HG03095 (cell line): ENCODE results near the gene RXRA.

Experiments used
- ATAC-seq: cut with Tn5 transposase; IDR thresholded peaks from one replicate; pipeline ENCODE4 v1.9.1; 2021; ENCODE audit warnings: moderate library complexity; ENCODE audit not compliant: unreplicated experiment

RXRA gene

GRCh38 chr9:134335486-134336220, 9.4 kb downstream of the RXRA start:
- no peak for ATAC-seq

DNA sequence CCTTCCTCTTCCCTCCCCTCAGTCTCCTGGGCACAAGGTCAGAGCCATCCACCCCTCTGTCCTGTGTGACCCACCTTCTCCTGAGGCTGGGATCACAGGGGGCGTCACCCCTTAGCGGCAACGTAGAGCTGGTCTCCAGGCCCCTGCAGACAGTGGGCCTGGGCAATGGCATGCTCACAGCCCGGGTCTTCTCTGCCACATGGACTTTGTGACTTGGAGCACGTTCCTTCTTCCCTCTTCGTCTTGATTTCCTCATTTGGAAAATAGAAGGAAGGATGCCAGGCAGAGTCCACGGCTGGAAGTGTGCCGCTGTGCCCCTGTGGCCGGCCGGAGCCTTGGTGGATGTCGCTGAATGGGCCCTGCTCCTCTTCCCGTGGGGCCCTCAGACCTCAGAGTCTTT, 10.0 kb downstream of the RXRA start:
- ATAC-seq, result no peak

- no peak for ATAC-seq
These were observed 10.7 kb downstream of the RXRA start for GRCh38 chr9:134336924-134337323.

DNA sequence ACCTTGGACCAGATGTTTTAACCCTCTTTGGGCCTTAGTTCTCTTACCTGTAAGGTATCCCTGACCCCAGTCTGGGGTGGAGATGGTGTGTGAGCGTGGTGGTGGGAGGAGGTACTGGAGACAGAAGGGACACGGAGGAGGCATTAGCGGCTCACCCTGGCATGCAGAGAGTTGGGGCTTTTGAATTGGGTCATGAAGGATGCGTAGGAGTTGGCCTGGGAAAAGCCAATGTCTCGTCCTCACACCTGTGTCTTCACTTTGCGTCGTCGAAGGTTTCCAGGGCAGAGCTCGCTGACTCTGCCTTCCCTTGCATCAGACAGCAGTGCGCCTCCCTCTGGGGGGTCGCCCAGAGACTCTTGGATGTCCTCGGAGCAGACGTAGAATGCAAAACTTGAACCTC, 11.2 kb downstream of the RXRA start:
- no peak for ATAC-seq

DNA sequence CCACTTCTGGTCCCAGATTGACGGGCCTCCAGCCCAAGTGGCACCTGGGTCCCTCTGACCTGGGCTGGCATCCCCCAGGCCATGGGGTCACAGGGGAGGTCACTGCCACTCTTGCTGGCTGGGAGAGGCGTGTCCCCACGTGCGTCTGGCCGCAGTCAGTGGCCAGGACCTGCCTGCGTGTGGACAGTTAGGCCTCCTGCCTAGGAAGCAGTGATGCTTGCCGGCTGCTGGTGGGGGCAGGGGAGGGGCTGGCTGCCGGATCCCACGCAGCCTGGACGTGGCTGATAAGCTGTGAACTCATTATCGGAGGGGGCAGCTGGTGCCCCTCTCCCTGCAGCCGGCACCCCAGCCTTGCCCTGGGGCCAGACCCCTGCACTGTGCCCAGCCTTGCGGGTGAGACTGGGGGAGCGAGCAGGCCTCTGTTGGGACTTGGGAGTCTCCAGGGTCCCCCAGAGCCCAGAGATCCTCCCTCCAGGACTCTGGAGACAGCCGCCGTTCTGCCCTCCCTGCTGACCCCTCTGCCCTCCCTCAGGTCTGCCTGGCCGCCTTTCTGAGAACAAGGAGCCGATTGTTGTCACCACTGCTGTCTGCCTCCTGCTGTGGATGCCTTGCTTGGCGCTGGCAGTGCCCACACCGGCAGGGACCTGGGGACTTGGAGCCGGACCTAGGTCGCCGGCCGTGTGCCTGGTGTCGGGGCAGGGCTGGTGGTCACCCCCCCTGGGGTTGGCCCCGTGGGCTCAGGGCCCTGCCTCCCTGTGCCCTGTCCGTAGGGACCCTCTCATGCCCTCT, 12.3 kb downstream of the RXRA start:
- no peak for ATAC-seq

GRCh38 chr9:134339183-134339806, 13.0 kb downstream of the RXRA start:
- no peak for ATAC-seq

DNA sequence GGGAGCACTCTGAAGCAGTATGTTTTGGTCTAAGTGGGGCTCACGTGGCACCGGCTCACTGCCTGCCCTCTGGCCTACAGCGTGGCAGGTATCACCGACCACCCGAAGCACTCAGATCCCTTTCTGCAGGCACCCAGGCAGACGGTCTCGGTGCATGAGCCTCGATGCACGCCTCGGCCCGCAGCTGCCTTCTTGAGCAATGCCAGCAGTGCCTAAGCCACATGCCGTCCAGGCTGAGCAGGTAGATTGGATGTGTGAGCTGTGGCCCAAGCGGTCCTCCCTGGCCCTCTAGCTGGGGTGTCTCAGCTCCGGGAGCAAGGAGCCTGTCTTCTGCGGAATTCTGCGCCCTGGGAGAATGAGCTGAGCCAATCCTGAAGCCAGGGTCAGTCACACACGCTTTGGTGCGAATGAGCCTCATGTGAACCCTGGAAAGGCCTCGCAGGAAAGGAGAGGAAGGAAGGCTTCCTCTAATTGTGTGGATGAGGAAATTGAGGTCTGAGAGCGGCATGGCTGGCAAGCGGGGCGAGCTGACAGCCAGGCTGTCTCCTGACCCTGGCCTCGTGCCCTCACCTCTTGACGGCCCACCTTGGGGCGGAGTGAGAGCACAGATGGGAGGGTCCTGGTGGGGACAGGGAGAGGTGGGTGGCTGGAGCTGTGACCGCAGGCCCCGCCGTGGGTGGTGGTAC, 14.4 kb downstream of the RXRA start:
- ATAC-seq, result no peak

GRCh38 chr9:134341306-134341705, 15.1 kb downstream of the RXRA start:
- ATAC-seq, result no peak

DNA sequence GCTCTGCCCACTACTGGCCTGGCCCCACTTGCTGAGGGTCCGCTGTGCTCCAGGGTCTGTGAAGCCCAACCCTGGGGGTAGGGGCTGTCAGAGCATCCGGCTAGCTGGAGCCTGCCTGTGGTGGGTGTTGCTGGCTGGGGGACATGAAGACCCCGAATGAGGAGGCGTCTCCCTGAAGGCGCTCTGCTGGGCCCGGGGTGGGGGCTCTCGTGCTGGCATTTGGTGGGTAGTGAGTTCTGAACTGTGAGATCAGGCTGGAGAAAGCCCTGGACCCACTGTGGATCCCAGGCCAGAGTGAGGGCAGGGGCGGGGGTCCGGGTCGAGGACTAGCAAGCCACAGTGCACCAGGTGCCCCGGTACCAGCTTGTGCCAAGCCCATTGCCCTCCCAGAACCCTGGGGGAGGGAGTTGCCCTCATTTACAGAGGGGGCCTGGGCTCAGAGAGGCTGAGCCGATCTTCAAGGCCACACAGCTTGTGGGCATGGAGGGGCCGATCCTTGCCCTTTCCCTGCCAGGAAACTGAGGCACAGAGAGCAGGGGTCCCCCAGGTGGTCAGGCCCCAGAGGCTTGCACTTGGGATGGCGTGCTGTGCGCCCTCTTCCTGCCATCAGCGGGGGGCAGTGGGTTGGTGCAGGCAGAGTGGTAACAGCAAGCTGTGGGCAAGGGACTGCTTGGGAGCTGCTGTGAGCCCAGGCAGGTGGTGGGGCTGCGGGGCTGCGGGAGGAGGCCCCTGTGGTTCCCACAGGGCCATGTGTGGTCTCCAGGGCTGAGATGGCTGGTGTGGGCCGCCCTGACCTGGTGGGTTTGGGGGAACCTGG, 15.9 kb downstream of the RXRA start:
- ATAC-seq, result no peak

DNA sequence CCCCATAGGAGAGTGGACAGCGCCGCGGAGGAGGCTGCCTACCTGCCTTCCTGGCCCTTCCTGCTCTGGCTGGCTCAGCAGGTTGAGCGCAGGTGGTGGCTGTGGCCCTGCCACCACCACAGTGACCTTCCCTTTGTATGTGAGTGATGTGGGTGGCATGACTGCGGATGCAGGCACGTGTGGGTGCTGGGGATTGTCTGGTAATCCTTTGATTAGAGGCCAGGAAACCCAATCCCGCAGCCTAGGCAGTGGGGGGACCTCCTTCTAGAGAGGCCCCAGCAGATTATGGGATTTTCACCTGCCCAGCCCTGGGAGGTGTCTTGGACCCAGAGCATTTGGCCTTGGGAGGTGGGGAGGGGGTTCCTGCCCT, 16.5 kb downstream of the RXRA start:
- no peak for ATAC-seq

DNA sequence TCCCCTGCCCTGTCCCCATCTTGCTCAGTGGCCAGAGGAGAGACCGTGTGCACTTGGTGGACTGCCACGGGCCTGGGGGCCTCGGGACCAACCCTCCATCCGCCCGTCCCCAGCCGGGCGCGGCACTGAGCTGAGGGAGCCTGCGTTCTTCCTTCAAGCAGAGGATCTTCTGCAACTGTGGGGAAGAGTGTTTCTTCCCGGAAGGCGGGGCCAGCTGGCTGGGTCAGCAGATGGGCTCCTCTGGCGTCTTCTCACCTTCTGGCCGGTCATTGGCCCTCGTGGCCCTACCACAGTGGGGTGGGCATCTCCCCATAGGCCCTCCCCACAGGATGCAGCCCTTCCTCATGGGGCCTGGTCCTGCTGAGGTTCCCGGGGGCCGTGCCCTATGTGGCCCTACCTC, 17.4 kb downstream of the RXRA start:
- ATAC-seq, result no peak

DNA sequence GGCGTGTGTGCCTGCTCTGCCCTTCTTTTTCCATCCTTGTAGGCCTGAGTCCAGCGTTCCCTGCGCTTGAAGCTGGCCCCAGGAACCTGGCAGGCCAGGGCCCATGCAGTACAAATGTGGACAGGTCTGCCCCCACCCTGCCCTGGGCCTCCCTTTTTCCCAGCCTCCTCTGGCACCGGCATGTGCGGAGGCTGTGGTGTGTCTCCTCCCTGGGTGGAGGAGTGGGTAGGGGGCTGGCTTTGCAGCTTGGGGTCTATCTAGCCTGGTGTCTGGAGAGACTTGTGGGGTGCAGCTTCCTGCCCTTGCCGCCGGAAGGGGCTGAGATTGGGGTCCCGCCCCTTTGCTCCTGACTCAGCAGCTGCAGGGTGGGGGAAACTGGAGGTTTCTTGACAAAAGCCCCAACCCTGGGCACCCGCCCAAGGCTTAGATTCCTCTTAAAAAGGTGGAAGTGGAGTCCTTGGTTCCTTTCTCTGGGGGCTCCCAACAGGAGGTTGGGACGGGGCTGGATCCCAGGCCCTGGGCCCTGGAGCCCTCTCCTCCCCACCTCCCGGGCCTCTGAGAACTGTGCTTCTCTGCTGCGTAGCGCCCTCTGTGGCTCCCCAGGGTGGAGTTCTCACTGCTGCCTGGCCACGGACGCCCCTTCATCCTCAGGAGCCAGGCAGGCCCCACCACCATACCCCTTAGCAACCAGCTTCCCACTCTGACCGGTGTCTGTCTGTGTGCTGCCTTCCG, 18.0 kb downstream of the RXRA start:
- ATAC-seq, result no peak

- ATAC-seq, result no peak
These were observed 18.6 kb downstream of the RXRA start for GRCh38 chr9:134344800-134345310.

DNA sequence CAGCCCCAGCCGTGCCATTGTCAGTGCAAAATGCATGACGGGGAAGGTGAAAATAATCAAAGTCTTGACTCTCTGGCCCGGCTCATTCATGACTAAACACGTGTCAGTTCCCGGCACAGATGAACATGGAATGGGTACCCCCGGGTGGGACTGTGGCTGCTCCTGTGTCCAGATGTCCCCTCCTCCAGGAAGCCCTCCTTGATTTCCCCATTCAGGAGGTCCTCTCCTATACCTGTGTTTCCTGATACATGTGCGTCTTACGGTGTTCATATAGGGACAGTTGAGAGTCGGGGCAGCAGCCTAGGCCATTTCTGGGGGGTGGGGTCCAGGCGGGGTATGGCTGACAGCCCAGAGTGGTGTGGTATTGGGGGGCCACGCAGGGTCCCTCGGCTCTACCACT, 19.5 kb downstream of the RXRA start:
- ATAC-seq, result no peak

DNA sequence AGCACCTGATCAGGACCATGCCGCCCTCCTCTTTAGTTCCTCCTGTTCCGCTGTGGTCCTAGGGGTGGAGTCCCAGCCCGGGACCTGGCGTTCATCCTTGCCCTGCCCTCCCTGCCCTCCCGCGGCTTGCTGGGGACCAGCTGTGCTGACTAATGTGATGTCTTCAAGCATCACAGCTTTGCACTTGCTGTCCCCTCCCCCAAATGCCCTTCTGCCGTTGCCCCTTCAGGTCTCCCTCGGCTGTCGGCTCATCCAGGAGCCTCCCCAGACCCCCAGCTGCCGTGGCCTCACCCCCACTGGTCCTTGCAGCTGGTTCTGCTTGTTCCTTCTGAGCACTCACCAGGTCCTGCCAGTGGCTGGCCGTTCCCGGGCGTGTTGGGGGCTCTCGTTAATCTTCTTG, 19.9 kb downstream of the RXRA start:
- ATAC-seq, result no peak

- no peak for ATAC-seq
These were observed 20.8 kb downstream of the RXRA start for GRCh38 chr9:134346840-134347583.

DNA sequence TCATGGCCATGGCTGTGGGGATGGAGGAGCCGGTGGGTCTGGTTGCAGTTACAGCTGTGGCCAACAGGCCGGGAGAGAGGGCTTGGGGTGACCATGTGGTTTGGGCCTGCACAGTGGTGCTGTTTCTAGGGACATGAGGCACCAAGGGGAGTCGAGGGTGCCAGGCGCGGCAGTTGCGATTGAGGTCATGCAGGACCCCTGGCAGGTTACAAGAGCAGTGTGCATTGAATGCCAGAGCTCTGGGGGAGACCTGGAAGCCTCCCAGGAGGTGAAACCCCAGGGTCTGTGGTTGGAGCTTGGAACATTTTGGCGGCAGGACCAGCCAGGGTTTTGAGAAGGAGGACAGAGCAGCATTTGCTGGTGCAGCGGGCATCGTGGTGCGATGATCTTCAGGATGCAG, 21.7 kb downstream of the RXRA start:
- no peak for ATAC-seq

DNA sequence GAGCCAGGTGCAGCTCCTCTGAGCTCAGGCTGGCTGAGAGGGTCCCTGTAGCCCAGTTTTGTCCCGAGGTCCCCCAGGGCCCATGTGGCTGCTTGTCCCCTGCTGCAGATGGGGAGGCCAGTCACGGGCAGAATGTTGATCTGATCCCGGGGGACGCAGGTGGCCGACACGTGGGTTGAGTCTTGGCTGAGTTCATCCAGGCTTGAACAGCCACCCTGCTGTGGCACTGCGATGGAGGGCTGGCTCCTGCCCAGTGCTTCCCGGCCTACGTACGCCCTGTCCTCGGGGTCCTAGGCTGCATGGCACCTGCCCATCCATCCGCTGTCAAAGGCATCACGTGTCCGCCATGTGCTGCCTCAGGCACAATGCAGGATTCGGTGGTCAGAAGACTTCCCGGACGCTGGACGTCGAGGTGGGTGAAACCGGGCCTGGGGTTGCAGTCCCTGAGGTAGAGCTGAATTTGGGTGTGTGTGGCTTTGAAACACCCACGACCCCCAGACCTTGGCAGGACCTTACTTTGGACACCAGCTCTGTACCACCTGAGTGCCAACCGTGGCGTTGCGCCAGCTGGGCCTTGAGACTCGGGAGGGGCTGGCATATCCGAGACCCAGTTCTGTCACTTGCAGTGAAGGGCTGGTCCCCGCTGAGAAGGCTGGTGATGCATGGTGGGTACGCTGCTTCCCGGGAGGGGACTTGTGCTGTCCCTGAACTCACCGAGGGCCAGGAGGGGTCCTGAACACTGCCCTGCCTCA, 22.3 kb downstream of the RXRA start:
- ATAC-seq, result no peak
